HepG2 (cell line): ENCODE measurements around the gene NSMF. TPM values are rescaled to one million over a fixed set of nuclear protein-coding genes. Genes with fewer than 3 reads are reported as not detected.

Source experiments
- ATF3 ChIP-seq: sonication (generic); formaldehyde crosslinking; IDR thresholded peaks from 2 replicates; pipeline ENCODE4 v1.4.0; 2020; ENCODE audit warnings: missing genetic modification reagents
- FOSL2 ChIP-seq: sonication (generic); formaldehyde crosslinking; IDR thresholded peaks from 2 replicates; pipeline ENCODE4 v1.4.0; 2020; ENCODE audit warnings: missing genetic modification reagents
- FOXA1 ChIP-seq, 2 experiments: fragments of 450-650 bp in 1 of 2; sonication (generic) in 1 of 2; formaldehyde crosslinking in 1 of 2; IDR thresholded peaks; 2 replicates each; pipeline versions ENCODE4 v1.4.0 to v1.6.1; 2016 to 2020; ENCODE audit warnings: missing genetic modification reagents in 1 of 2
- MAX ChIP-seq: IDR thresholded peaks from 2 replicates; pipeline ENCODE4 v1.6.1; 2012; ENCODE audit warnings: inconsistent platforms
- MED13 ChIP-seq: sonication (generic); formaldehyde crosslinking; IDR thresholded peaks from 2 replicates; pipeline ENCODE4 v1.5.0; 2020; ENCODE audit warnings: missing genetic modification reagents
- MTA1 ChIP-seq: sonication (generic); formaldehyde crosslinking; IDR thresholded peaks from 2 replicates; pipeline ENCODE4 v1.4.0; 2020; ENCODE audit warnings: missing genetic modification reagents, mild to moderate bottlenecking, borderline replicate concordance
- MTF2 ChIP-seq: sonication (generic); formaldehyde crosslinking; IDR thresholded peaks from 2 replicates; pipeline ENCODE4 v1.5.0; 2020; ENCODE audit warnings: missing genetic modification reagents, borderline replicate concordance
- NFATC3 ChIP-seq: sonication (generic); formaldehyde crosslinking; IDR thresholded peaks from 2 replicates; pipeline ENCODE4 v1.5.1; 2020; ENCODE audit warnings: mild to moderate bottlenecking, missing genetic modification reagents
- SIX4 ChIP-seq: sonication (generic); formaldehyde crosslinking; IDR thresholded peaks from 2 replicates; pipeline ENCODE4 v1.4.0; 2020; ENCODE audit warnings: missing genetic modification reagents
- SMC3 ChIP-seq: IDR thresholded peaks from 2 replicates; pipeline ENCODE4 v1.6.1; 2011; ENCODE audit warnings: low read length, improper control_type of control experiment
- ZBTB10 ChIP-seq: sonication (generic); formaldehyde crosslinking; IDR thresholded peaks from 2 replicates; pipeline ENCODE4 v1.4.0; 2020; ENCODE audit warnings: missing genetic modification reagents, borderline replicate concordance
- ZNF263 ChIP-seq: sonication (generic); formaldehyde crosslinking; IDR thresholded peaks from 2 replicates; pipeline ENCODE4 v1.4.0; 2020; ENCODE audit warnings: missing genetic modification reagents
- ZNF331 ChIP-seq: sonication (generic); formaldehyde crosslinking; IDR thresholded peaks from 2 replicates; pipeline ENCODE4 v1.4.0; 2020; ENCODE audit warnings: missing genetic modification reagents
- ZNF430 ChIP-seq: sonication (generic); formaldehyde crosslinking; IDR thresholded peaks from 2 replicates; pipeline ENCODE4 v1.9.0; 2021; ENCODE audit warnings: mild to moderate bottlenecking, missing genetic modification reagents
- ZNF710 ChIP-seq: sonication (generic); formaldehyde crosslinking; IDR thresholded peaks from 2 replicates; pipeline ENCODE4 v1.5.0; 2020; ENCODE audit warnings: mild to moderate bottlenecking, missing genetic modification reagents, borderline replicate concordance
- ZNF761 ChIP-seq: sonication (generic); formaldehyde crosslinking; conservative IDR thresholded peaks from 2 replicates; pipeline ENCODE4 v1.4.0; 2020; ENCODE audit warnings: mild to moderate bottlenecking, missing genetic modification reagents
- ZNF770 ChIP-seq: sonication (generic); formaldehyde crosslinking; IDR thresholded peaks from 2 replicates; pipeline ENCODE4 v1.5.0; 2020; ENCODE audit warnings: mild to moderate bottlenecking, missing genetic modification reagents
- polyA plus RNA-seq, 8 experiments: library from polyadenylated mRNA; depleted of rRNA in 3 of 8; stranded (reverse) in 7 of 8; unstranded in 1 of 8; fragments of >200 nt; fragmentation: Illumina TruSeq in 4 of 8; extraction: Trizol in 4 of 8; gene quantifications; 2 replicates each; pipeline versions ENCODE4 v1.2.1 to v1.2.3, GENCODE V29; 2011 to 2016; ENCODE audit warnings: low read depth in 4 of 8, missing spikeins in 1 of 8, mixed read lengths in 1 of 8; ENCODE audit not compliant: insufficient read depth in 1 of 8
- total RNA-seq, 5 experiments: library from RNA; depleted of rRNA; stranded (reverse); fragments of >200 nt; fragmentation: Illumina TruSeq; extraction: Trizol; gene quantifications; 2 replicates each; pipeline ENCODE4 v1.2.3, GENCODE V29; 2016; ENCODE audit warnings: low read depth in 1 of 5

The NSMF gene
- total and polyA plus RNA-seq, 2 of the 13 experiments (the other 11 are each of a cell fraction or from before 2014, with no cell fraction given), result 44.3 to 183 TPM

GRCh38 chr9:137406085-137406760, 52.9 kb downstream of the NSMF start (continued):
- TF ChIP-seq ZNF770 (CRISPR knock-in tag) (peak; percentile 30; the same call in 1 of the 2 replicates), SMC3 (no peak), MTF2 (CRISPR knock-in tag) (0 out of 2 replicates have a peak, but pooled peaks have one; percentile 0), FOXA1 (IDR thresholded peaks at IDR 0.05) (no peak), FOXA1 (CRISPR knock-in tag; IDR thresholded peaks at IDR 0.05) (0 out of 2 replicates have a peak, but pooled peaks have one; percentile 6), ATF3 (no peak), NFATC3 (no peak), ZNF263 (CRISPR knock-in tag) (no peak), ZNF710 (no peak), ZNF761 (CRISPR knock-in tag) (no peak), ZNF331 (CRISPR knock-in tag) (no peak), ZNF430 (CRISPR knock-in tag) (no peak), MTA1 (CRISPR knock-in tag) (peak; percentile 7; the same call in 1 of the 2 replicates), MAX (no peak), SIX4 (CRISPR knock-in tag) (no peak), FOSL2 (CRISPR knock-in tag) (no peak), ZBTB10 (CRISPR knock-in tag) (no peak), MED13 (no peak)
